Lower lobe of right lung (tissue), 2 donors: ENCODE results near the gene CDH8. TPM values are rescaled to one million over a fixed set of nuclear protein-coding genes. Genes with fewer than 3 reads are reported as not detected.

Experiments
- ATAC-seq, 2 donors: fragments of 200-7000 bp; cut with Tn5 transposase; one replicate each; pipeline ENCODE4 v1.9.1; 2020 to 2022; ENCODE audit warnings: mild to moderate bottlenecking in 2 of 2, moderate library complexity in 2 of 2
- DNase-seq: peaks from one replicate; pipeline ENCODE4 v3.0.0-alpha.2; 2020
- H3K27ac ChIP-seq: fragments of 200-600 bp; one replicate; pipeline ENCODE4 v1.8.0; 2022
- H3K27me3 ChIP-seq: fragments of 200-600 bp; one replicate; pipeline ENCODE4 v1.8.0; 2022; ENCODE audit warnings: low read depth
- H3K36me3 ChIP-seq: fragments of 200-600 bp; one replicate; pipeline ENCODE4 v1.8.0; 2022; ENCODE audit warnings: mild to moderate bottlenecking
- H3K4me1 ChIP-seq: fragments of 200-600 bp; one replicate; pipeline ENCODE4 v1.8.0; 2022
- H3K4me3 ChIP-seq: fragments of 200-600 bp; one replicate; pipeline ENCODE4 v1.8.0; 2022; ENCODE audit warnings: mild to moderate bottlenecking
- H3K9me3 ChIP-seq: fragments of 200-600 bp; one replicate; pipeline ENCODE4 v1.8.0; 2022
- CTCF ChIP-seq: fragments of 200-600 bp; IDR thresholded peaks from one replicate; pipeline ENCODE4 v1.8.0; 2022; ENCODE audit warnings: antibody characterized with exemption, mild to moderate bottlenecking
- intact Hi-C: fragments of 100-400 bp; cut with DNase I; formaldehyde crosslinking; loops from one replicate; pipeline ENCODE4 v1.11.0; 2022
- total RNA-seq: library from RNA; stranded (reverse); fragmentation: NEBNext Ultra II Directional; extraction: Animal tissue kit (Norgen Biotek cat#: 25700); gene quantifications from one replicate; pipeline ENCODE4 v1.2.1, GENCODE V29; 2021
- donor health status: DM: no; HTN: yes; CAD: no; lungs with severe emphysema.

The CDH8 gene
- total RNA-seq, 1 donor from 2014 or later, result 0.71 TPM

- Histone ChIP-seq H3K27me3 (no peaks in the 10 kb centered on the region), H3K27ac (no peak overlapping the region), H3K9me3 (no peaks in the 10 kb centered on the region), H3K4me3 (no peak overlapping the region), H3K36me3 (no peaks in the 10 kb centered on the region), H3K4me1 (no peaks in the 10 kb centered on the region)
- DNase-seq, result no peak
- no peak for TF ChIP-seq CTCF
- no peak for ATAC-seq
- intact Hi-C loops, result no loop called here
These were observed 212.9 kb downstream of the CDH8 start for GRCh38 chr16:61823326-61823725.

- Histone ChIP-seq H3K36me3 (no peaks in the 10 kb centered on the region), H3K27ac (no peak overlapping the region), H3K4me1 (no peaks in the 10 kb centered on the region), H3K9me3 (no peaks in the 10 kb centered on the region), H3K27me3 (no peaks in the 10 kb centered on the region), H3K4me3 (no peak overlapping the region)
- no peak for TF ChIP-seq CTCF
- ATAC-seq (no peak), DNase-seq (no peak)
- intact Hi-C loops, result no loop called here
These were observed 215.4 kb downstream of the CDH8 start for GRCh38 chr16:61820820-61821219.

GRCh38 chr16:61820398-61820797 is 215.8 kb downstream of the CDH8 start:
- H3K4me3 ChIP-seq, result no peak overlapping the region
- no peak for TF ChIP-seq CTCF
- intact Hi-C loops, result no loop called here
- H3K27ac ChIP-seq, result no peak overlapping the region
- DNase-seq (no peak), ATAC-seq (no peak)
- no peaks in the 10 kb centered on the region for H3K27me3 ChIP-seq
- no peaks in the 10 kb centered on the region for H3K9me3 ChIP-seq
- no peaks in the 10 kb centered on the region for H3K36me3 ChIP-seq
- no peaks in the 10 kb centered on the region for H3K4me1 ChIP-seq

- Histone ChIP-seq H3K4me3 (no peak overlapping the region), H3K4me1 (no peaks in the 10 kb centered on the region), H3K9me3 (no peaks in the 10 kb centered on the region), H3K27ac (no peak overlapping the region), H3K27me3 (no peaks in the 10 kb centered on the region), H3K36me3 (no peaks in the 10 kb centered on the region)
- no peak for DNase-seq
- no peak for ATAC-seq
- intact Hi-C loops, result no loop called here
- no peak for TF ChIP-seq CTCF
These were observed 217.4 kb downstream of the CDH8 start for GRCh38 chr16:61818850-61819249.

GRCh38 chr16:61817583-61818278 is 218.5 kb downstream of the CDH8 start:
- Histone ChIP-seq H3K27ac (no peak overlapping the region), H3K27me3 (no peaks in the 10 kb centered on the region), H3K4me1 (no peaks in the 10 kb centered on the region), H3K4me3 (no peak overlapping the region), H3K9me3 (no peaks in the 10 kb centered on the region), H3K36me3 (no peaks in the 10 kb centered on the region)
- intact Hi-C loops, result no loop called here
- ATAC-seq (no peak), DNase-seq (no peak)
- TF ChIP-seq CTCF, result no peak
